HUES6 (cell line): Measurements from ENCODE around the gene CD1B.

Source experiments
- H3K27ac ChIP-seq: 2 replicates; pipeline ENCODE4 v1.7.0; 2013; ENCODE audit warnings: low read depth, mild to moderate bottlenecking, low read length, inconsistent platforms
- H3K27me3 ChIP-seq: 2 replicates; pipeline ENCODE4 v1.6.1; 2013; ENCODE audit warnings: low read length; ENCODE audit not compliant: control insufficient read depth, insufficient read depth
- H3K36me3 ChIP-seq: 2 replicates; pipeline ENCODE4 v1.6.1; 2013; ENCODE audit warnings: low read length; ENCODE audit not compliant: control insufficient read depth, insufficient read depth
- H3K4me1 ChIP-seq: 2 replicates; pipeline ENCODE4 v1.6.1; 2013; ENCODE audit warnings: low read length; ENCODE audit not compliant: control insufficient read depth, insufficient read depth
- H3K4me3 ChIP-seq: 2 replicates; pipeline ENCODE4 v1.5.1; 2013; ENCODE audit warnings: low read depth, low read length
- H3K9ac ChIP-seq: one replicate; pipeline ENCODE4 v1.6.1; 2013; ENCODE audit warnings: mild to moderate bottlenecking, low read length
- H3K9me3 ChIP-seq: 2 replicates; pipeline ENCODE4 v1.6.1; 2013; ENCODE audit warnings: low read depth, low read length; ENCODE audit not compliant: control insufficient read depth, insufficient read depth

Gene CD1B

DNA sequence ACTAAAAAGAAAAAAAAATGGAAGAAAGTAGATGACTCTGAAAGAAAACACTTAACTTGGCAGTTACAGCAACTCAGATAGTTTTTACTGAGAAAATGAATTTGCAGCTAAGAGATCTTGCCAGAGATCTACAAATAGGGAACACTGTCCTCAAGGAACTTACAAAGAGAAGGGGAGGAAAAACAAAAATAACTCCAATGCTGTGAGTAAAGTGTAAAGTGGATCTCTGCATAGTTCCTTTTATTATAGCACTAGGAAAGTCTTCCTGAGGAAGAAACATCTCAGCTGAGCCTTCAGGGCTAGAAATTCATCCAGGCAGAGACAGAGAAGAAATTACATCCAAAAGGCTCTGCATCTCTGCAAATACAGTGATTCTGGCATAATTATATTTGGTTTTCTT is 3.9 kb downstream of the CD1B start:
- H3K27me3 ChIP-seq = no peaks in the 10 kb centered on the region
- H3K4me1 ChIP-seq = no peaks in the 10 kb centered on the region
- H3K36me3 ChIP-seq = no peaks in the 10 kb centered on the region
- H3K9ac ChIP-seq = no peak overlapping the region
- H3K9me3 ChIP-seq = no peaks in the 10 kb centered on the region
- H3K27ac ChIP-seq = no peak overlapping the region
- H3K4me3 ChIP-seq = no peak overlapping the region

DNA sequence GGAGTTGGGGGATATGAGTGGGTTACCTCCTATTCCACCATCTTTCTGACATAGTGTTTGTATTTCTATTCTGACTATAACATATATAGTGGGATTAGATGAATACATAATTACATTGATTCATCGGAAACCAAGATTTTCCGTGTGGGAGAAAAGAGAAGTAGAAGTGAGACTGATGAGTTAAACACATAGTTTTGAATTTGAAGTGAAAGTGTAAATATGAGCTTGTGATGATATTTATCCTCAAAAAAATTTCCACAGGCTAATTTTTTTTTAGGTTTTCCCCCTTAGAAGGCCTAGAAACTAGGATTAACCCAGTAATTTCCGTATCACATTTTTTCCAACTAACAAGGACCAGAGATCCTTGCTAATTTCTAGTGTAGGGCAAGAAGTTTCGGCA is 6.9 kb downstream of the CD1B start:
- no peak overlapping the region for H3K27ac ChIP-seq
- no peaks in the 10 kb centered on the region for H3K4me1 ChIP-seq
- H3K27me3 ChIP-seq = no peaks in the 10 kb centered on the region
- no peak overlapping the region for H3K4me3 ChIP-seq
- peaks cover 2% of the 10 kb centered on the region; the same call in 1 of the 2 replicates for H3K9me3 ChIP-seq
- no peaks in the 10 kb centered on the region for H3K36me3 ChIP-seq
- H3K9ac ChIP-seq = no peak overlapping the region

DNA sequence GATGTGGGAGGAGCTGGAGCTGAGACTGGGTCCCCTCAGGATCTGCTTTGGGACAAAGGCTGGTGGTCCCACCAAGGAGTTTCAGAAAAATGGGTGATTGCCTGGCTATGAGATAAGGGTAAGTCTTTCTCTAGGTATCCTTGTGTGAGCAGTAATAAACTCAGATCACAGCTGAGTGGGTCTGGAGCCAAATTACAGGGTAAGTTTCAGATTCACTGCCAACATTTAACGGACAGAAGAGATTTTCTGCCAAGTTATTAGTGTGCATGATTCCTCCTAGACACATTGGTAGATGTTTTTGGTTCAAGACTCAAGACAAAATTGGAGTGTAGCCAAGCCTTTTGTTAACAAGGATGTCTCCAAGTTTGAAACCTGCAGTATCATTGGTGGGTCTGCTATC is 7.5 kb downstream of the CD1B start:
- Histone ChIP-seq H3K27me3 (no peaks in the 10 kb centered on the region), H3K9ac (no peak overlapping the region), H3K9me3 (peaks cover 2% of the 10 kb centered on the region; the same call in 1 of the 2 replicates), H3K4me1 (no peaks in the 10 kb centered on the region), H3K27ac (no peak overlapping the region), H3K36me3 (no peaks in the 10 kb centered on the region), H3K4me3 (no peak overlapping the region)

DNA sequence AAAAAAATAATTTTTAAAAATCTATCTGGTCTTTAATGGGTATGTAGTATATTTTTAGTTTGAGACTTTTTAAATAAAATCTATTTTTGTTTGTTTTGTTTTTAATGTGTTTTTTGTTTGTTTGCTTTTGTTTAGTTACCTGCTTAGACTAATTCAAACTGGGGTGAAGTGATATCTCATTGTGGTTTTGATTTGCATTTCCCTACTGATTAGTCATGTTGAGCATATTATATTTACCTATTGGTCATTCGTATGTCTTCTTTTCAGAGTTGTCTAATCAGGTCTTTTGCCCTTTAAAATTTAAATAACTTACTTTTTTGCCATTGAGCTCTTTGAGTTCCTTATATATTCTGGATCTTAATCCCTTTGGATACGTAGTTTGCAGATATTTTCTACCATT is 20.3 kb downstream of the CD1B start:
- no peaks in the 10 kb centered on the region for H3K36me3 ChIP-seq
- peaks cover 9% of the 10 kb centered on the region; the same call in 1 of the 2 replicates for H3K9me3 ChIP-seq
- H3K27ac ChIP-seq = no peak overlapping the region
- H3K9ac ChIP-seq = no peak overlapping the region
- H3K4me3 ChIP-seq = no peak overlapping the region
- no peaks in the 10 kb centered on the region for H3K27me3 ChIP-seq
- H3K4me1 ChIP-seq = no peaks in the 10 kb centered on the region

DNA sequence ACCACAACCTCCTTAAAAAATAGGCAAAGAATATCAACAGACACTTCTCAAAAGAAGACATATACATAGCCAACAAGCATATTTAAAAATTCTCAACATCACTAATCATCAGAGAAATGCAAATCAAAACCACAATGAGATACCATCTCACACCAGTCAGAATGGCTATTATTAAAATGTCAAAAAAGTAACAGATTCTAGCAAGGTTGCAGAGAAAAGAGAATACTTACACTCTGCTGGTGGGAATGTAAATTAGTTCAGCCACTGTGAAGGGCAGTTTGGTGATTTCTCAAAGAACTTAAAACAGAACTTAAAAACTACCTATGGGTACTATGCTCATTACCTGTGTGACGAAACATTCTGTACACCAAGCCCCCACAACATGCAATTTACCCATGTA is 20.7 kb downstream of the CD1B start:
- H3K27ac ChIP-seq = no peak overlapping the region
- H3K27me3 ChIP-seq = no peaks in the 10 kb centered on the region
- no peak overlapping the region for H3K9ac ChIP-seq
- no peaks in the 10 kb centered on the region for H3K4me1 ChIP-seq
- no peaks in the 10 kb centered on the region for H3K36me3 ChIP-seq
- H3K4me3 ChIP-seq = no peak overlapping the region
- H3K9me3 ChIP-seq = peaks cover 9% of the 10 kb centered on the region; the same call in 1 of the 2 replicates

DNA sequence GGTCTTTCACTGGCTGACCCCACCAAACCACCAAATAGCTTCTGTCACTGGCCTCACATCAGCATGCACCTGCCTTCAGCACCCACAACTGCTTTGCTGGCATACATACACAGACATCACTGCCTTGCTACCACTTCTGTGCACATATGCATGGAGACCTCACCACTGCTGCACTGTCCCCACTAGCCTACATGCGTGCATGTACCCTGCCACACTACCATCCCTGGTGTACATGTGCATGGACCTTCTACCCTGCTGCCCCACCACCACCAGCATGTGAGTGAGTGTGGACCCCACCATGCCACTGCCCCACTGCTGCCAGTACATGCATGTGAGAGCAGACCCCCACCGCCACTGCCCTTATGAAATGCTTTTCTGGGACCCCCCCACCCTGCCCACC is 35.5 kb downstream of the CD1B start:
- H3K4me1 ChIP-seq = no peaks in the 10 kb centered on the region
- no peaks in the 10 kb centered on the region for H3K9me3 ChIP-seq
- H3K36me3 ChIP-seq = no peaks in the 10 kb centered on the region
- no peak overlapping the region for H3K4me3 ChIP-seq
- H3K27me3 ChIP-seq = no peaks in the 10 kb centered on the region
- no peak overlapping the region for H3K27ac ChIP-seq
- no peak overlapping the region for H3K9ac ChIP-seq

DNA sequence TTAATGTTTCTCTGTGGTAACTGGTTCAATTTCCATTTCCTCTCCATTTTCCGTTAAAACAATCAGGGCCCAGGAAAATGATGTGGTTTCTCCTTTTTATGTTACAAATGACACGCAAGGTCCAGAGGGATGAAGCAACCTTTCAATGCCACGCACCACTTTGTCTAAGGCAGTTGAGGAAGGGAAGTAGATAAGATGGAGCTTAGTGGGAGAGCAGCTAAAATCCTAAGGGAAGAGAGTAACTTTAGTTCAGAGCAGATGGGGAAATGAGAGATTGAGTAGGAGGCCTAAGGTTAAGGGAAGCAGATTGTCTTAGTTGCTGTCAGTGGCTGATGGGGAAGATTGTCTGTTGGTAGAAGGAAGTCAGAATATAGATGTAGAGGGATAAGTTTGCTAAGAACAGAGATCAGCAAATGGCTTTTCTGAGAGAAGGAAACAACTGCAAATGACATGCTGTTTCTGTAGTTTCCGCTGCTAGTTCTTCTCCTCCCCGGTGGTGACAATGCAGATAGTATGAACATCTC is 40.9 kb downstream of the CD1B start:
- Histone ChIP-seq H3K9me3 (no peaks in the 10 kb centered on the region), H3K4me3 (no peak overlapping the region), H3K9ac (no peak overlapping the region), H3K27ac (no peak overlapping the region), H3K36me3 (no peaks in the 10 kb centered on the region), H3K27me3 (no peaks in the 10 kb centered on the region), H3K4me1 (no peaks in the 10 kb centered on the region)

DNA sequence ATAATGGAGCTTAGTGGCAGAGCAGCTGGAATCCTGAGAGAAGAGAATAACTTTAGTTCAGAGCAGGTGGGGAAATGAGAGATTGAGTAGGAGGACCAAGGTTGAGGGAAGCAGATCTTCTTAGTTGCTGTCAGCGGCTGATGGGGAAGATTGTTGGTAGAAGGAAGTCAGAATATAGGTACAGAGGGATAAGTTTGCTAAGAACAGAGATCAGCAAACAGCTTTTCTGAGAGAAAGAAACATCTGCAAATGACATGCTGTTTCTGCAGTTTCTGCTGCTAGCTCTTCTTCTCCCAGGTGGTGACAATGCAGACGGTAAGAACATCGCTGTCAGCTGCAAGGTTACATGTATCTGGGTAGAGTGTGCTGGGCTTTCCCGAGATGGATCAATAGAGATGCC is 41.5 kb downstream of the CD1B start, which contains the start of gene CD1C:
Gene CD1C, plus strand, starts transcription at position 113 of the 400 bp plus-strand sequence. Its CDS starts 142 bp downstream, at position 255.
- Histone ChIP-seq H3K9me3 (no peaks in the 10 kb centered on the region), H3K36me3 (no peaks in the 10 kb centered on the region), H3K9ac (no peak within 1 kb of the TSS), H3K4me1 (no peaks in the 10 kb centered on the region), H3K27ac (no peak within 1 kb of the TSS), H3K27me3 (no peaks in the 10 kb centered on the region), H3K4me3 (no peak within 1 kb of the TSS)

DNA sequence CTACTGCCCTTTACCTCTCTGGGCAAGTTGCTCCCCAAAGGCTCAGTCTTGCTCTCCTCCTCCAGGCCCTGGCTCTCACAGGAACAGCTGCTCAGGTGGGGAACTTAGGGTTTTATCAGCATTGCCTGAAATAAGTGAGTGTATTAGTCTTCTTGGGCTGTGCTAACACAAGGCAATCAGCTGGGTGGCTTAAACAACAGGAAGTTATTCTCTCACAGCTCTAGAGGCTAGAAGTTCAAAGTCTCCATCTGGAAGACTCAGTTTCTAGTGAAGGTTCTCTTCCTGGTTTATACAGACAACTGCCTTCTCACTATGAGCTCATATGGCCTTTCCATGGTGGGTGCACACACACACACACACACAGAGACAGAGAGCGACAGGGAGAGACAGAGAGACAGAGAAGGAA is 44.4 kb downstream of the CD1B start:
- H3K4me1 ChIP-seq = no peaks in the 10 kb centered on the region
- H3K27me3 ChIP-seq = no peaks in the 10 kb centered on the region
- no peak overlapping the region for H3K4me3 ChIP-seq
- no peaks in the 10 kb centered on the region for H3K9me3 ChIP-seq
- H3K36me3 ChIP-seq = no peaks in the 10 kb centered on the region
- no peak overlapping the region for H3K9ac ChIP-seq
- no peak overlapping the region for H3K27ac ChIP-seq

DNA sequence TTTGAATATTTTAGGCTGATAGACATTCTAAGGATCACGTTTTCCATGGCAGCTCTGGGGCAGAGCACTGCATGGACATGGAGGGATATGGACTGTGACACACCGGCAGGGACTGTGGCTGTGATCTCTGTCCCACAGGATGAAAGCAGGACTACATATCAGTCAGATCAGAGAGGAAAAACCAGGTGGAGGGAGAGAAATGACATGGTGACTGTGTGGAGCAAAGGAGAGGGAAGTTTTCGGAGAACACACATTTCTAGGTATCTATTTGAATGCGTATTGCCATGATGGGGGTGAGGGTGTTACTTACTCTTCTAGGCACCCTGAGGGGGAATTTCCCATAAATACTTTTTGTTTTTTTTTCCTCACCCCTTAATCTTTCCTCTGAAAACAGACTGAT is 44.8 kb downstream of the CD1B start:
- Histone ChIP-seq H3K9ac (no peak overlapping the region), H3K27me3 (no peaks in the 10 kb centered on the region), H3K4me3 (no peak overlapping the region), H3K36me3 (no peaks in the 10 kb centered on the region), H3K9me3 (no peaks in the 10 kb centered on the region), H3K4me1 (no peaks in the 10 kb centered on the region), H3K27ac (no peak overlapping the region)

DNA sequence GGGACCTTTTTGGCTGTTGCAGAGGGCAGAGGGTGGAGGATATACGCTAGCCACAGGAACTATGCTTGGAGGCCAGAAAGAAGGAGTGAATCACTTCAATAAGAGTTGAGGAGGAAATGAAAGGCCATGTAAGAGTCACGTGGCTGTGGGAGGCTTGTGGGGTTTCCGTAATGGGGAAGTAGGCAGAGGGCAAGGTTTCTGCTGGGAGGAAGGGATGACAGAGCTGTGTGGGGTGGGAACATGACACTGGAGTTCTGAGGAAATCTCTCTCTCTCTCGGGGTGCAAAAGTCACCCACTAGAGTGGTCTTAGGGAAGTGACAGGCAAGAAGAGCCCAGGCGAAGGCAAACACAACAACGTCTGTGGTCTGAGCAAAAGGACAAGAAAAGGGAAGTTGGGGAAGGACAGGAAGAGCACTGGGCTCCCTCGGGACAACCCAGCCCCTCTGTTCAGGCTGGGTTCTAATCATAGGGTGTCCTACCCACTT is 45.5 kb downstream of the CD1B start:
- no peaks in the 10 kb centered on the region for H3K4me1 ChIP-seq

More for the DNA sequence above, 45.5 kb downstream of the CD1B start:
- no peak overlapping the region for H3K9ac ChIP-seq
- H3K27me3 ChIP-seq = no peaks in the 10 kb centered on the region
- peaks cover 3% of the 10 kb centered on the region; the same call in 1 of the 2 replicates for H3K9me3 ChIP-seq
- H3K4me3 ChIP-seq = no peak overlapping the region
- H3K27ac ChIP-seq = no peak overlapping the region
- no peaks in the 10 kb centered on the region for H3K36me3 ChIP-seq
